Stomach (tissue), 4 donors: Measurements from ENCODE around the gene LACTBL1.

Experiments
- CTCF ChIP-seq, 7 experiments: fragments of 450-650 bp in 4 of 7; fragments of 200-600 bp in 3 of 7; sonication (generic) in 3 of 7; IDR thresholded peaks; one replicate each; pipeline ENCODE4 v1.5.1; 2016 to 2019; ENCODE audit warnings: antibody characterized with exemption in 7 of 7, control low read depth in 2 of 7, mild to moderate bottlenecking in 1 of 7
- EP300 ChIP-seq: sonication (generic); formaldehyde crosslinking; IDR thresholded peaks from one replicate; pipeline ENCODE4 v1.6.1; 2017; ENCODE audit warnings: antibody characterized with exemption
- POLR2A ChIP-seq, 4 donors: fragments of 450-650 bp; IDR thresholded peaks; one replicate each; pipeline ENCODE4 v1.6.1; 2016; ENCODE audit warnings: antibody characterized with exemption in 4 of 4, control low read depth in 2 of 4, mild to moderate bottlenecking in 1 of 4, moderate library complexity in 1 of 4
- POLR2AphosphoS5 ChIP-seq, 3 donors: sonication (generic); formaldehyde crosslinking; IDR thresholded peaks; one replicate each; pipeline ENCODE4 v1.6.1; 2016; ENCODE audit warnings: antibody characterized with exemption in 3 of 3

DNA sequence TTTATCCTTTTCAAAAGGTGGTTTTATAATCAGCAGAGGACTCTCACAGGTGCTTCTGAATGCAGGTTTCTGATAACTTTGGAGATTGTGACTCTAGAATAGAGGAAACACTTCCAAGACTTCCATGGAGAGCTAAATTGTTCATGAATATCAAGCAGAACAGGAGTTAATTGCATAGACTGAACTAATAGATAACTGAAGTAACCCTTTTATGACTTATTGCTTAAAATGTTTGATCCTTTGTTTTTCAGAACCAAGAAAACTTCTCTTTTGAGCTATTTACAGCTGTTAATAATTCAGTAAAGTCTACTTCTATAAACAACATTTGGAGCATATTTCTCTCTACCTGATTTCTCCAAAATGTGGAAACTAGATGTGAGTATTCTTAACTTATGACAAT lies 23.1 kb upstream of the LACTBL1 start:
- TF ChIP-seq CTCF (IDR thresholded peaks at IDR 0.05) (no peak), POLR2AphosphoS5 (IDR thresholded peaks at IDR 0.05) (no peak), EP300 (no peak), POLR2A (IDR thresholded peaks at IDR 0.05) (no peak)
